Activated B cell treated with CpG ODN at 0.5 μM for 24 hours (primary cell): ENCODE results near the gene TAS2R14. TPM values are rescaled to one million over a fixed set of nuclear protein-coding genes. Genes with fewer than 3 reads are reported as not detected.

Experiments
- ATAC-seq: fragments of 200-7000 bp; cut with Tn5 transposase; one replicate; pipeline ENCODE4 v1.10.0; 2021; ENCODE audit warnings: low read depth, mild to moderate bottlenecking, moderate library complexity
- CTCF ChIA-PET: fragments of 350-600 bp; sonication (Branson Sonifier 250); formaldehyde crosslinking; loops from one replicate; lab custom pipeline; 2021; ENCODE audit warnings: antibody characterized with exemption; lab: Charles Lee
- POLR2A ChIA-PET: fragments of 350-600 bp; sonication (Branson Sonifier 250); formaldehyde crosslinking; loops from one replicate; lab custom pipeline; 2021; ENCODE audit warnings: antibody characterized with exemption; lab: Charles Lee
- DNase-seq: peaks from one replicate; pipeline ENCODE4 v3.0.0; 2022
- H3K27ac Mint-ChIP-seq: one replicate; pipeline ENCODE4 v1.8.0; 2020; ENCODE audit warnings: mixed read lengths
- H3K27me3 Mint-ChIP-seq: one replicate; pipeline ENCODE4 v1.8.0; 2021; ENCODE audit warnings: mixed read lengths
- H3K36me3 Mint-ChIP-seq: one replicate; pipeline ENCODE4 v1.8.0; 2021; ENCODE audit warnings: low read depth, mixed read lengths
- H3K4me1 Mint-ChIP-seq: one replicate; pipeline ENCODE4 v1.8.0; 2021; ENCODE audit warnings: mixed read lengths
- H3K4me3 Mint-ChIP-seq: one replicate; pipeline ENCODE4 v1.8.0; 2020; ENCODE audit warnings: mild to moderate bottlenecking, mixed read lengths
- H3K9me3 Mint-ChIP-seq: one replicate; pipeline ENCODE4 v1.8.0; 2020; ENCODE audit warnings: mixed read lengths
- intact Hi-C: fragments of 100-400 bp; cut with micrococcal nuclease; formaldehyde crosslinking; loops from one replicate; pipeline ENCODE4 v1.15.1; 2024
- total RNA-seq: library from RNA; stranded (reverse); gene quantifications from 2 replicates; pipeline ENCODE4 v1.2.3, GENCODE V29; 2022
- TF ChIP-seq, protein P1 (sequence below): fragments of 200-600 bp; IDR thresholded peaks from one replicate; pipeline ENCODE4 v1.8.0; 2022; ENCODE audit warnings: antibody characterized with exemption, mild to moderate bottlenecking

Gene TAS2R14
- total RNA-seq, 1 donor from 2014 or later = 3.1 TPM

DNA sequence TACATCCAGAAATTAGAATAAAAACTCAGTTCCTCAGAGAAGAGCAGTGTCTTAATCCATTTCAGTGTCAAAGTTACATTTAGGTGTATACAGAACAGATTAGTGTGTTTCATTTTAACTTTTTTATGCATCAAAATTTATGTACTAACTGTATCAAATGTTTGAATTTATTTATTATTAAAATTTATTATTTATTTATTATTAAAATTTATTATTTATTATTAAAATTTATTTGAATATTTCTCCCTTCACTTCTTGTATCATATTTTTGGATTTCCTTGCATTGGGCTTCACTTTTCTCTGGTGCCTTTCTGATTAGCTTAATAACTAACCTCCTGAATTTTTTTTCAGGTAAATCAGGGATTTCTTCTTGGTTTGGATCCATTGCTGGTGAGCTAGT is 2.3 kb upstream of the TAS2R14 start:
- H3K27ac Mint-ChIP-seq = no peak overlapping the region
- DNase-seq (no peak), ATAC-seq (no peak)
- peaks cover 5% of the 10 kb centered on the region for H3K36me3 Mint-ChIP-seq
- peaks cover 2% of the 10 kb centered on the region for H3K4me1 Mint-ChIP-seq
- H3K4me3 Mint-ChIP-seq = no peak overlapping the region
- intact Hi-C loops = no loop called here
- ChIA-PET POLR2A (no interaction called here), CTCF (no interaction called here)
- H3K9me3 Mint-ChIP-seq = no peaks in the 10 kb centered on the region
- no peaks in the 10 kb centered on the region for H3K27me3 Mint-ChIP-seq
- TF ChIP-seq, protein P1, sequence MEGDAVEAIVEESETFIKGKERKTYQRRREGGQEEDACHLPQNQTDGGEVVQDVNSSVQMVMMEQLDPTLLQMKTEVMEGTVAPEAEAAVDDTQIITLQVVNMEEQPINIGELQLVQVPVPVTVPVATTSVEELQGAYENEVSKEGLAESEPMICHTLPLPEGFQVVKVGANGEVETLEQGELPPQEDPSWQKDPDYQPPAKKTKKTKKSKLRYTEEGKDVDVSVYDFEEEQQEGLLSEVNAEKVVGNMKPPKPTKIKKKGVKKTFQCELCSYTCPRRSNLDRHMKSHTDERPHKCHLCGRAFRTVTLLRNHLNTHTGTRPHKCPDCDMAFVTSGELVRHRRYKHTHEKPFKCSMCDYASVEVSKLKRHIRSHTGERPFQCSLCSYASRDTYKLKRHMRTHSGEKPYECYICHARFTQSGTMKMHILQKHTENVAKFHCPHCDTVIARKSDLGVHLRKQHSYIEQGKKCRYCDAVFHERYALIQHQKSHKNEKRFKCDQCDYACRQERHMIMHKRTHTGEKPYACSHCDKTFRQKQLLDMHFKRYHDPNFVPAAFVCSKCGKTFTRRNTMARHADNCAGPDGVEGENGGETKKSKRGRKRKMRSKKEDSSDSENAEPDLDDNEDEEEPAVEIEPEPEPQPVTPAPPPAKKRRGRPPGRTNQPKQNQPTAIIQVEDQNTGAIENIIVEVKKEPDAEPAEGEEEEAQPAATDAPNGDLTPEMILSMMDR = no peak

DNA sequence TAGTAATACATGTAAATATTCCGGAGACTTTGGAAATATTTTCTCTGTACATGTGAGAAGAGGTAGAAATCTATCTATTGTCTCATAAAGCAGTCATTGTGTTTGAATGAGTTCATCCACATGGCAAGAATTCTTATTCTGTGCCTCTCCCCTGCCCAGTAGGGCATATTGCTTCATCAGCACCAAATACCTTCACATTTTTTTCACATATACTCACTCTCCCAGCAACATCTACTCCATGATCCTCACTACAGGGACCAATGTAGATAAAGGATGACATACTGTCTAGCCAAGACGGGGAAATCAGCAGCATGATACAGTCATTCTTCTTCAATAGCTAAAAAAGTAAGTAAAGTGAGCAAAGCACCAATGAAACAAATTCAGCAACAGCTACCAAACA is 1.3 kb upstream of the TAS2R14 start:
- H3K27me3 Mint-ChIP-seq = no peaks in the 10 kb centered on the region
- H3K4me3 Mint-ChIP-seq = no peak overlapping the region
- no peak for ATAC-seq
- H3K9me3 Mint-ChIP-seq = no peaks in the 10 kb centered on the region
- DNase-seq = no peak
- POLR2A ChIA-PET = no interaction called here
- peaks cover 2% of the 10 kb centered on the region for H3K4me1 Mint-ChIP-seq
- CTCF ChIA-PET = no interaction called here
- no peak overlapping the region for H3K27ac Mint-ChIP-seq
- peaks cover 5% of the 10 kb centered on the region for H3K36me3 Mint-ChIP-seq
- TF ChIP-seq, protein P1 = no peak
- intact Hi-C loops = no loop called here

DNA sequence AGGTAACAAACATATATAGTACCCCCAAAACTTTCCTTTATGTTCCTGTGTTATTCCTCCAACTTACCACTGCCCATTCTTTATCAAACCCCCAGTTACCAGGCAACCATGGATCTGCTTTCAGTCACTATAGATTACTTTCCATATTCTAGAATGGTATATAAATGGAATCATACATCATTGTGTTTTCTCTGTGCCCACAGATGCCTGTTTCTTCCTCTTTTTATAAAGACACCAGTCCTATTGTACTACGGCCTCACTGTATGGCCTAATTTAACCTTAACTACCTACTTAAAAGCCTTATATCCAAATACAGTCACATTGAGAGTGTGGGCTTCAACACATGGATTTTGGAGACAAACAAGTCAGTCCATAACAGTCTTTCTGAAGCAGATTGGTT is 2.6 kb downstream of the TAS2R14 start:
- H3K27ac Mint-ChIP-seq = no peak overlapping the region
- ATAC-seq (no peak), DNase-seq (no peak)
- no peaks in the 10 kb centered on the region for H3K27me3 Mint-ChIP-seq
- POLR2A ChIA-PET = no interaction called here
- CTCF ChIA-PET = no interaction called here
- intact Hi-C loops = no loop called here
- H3K4me1 Mint-ChIP-seq = peaks cover 2% of the 10 kb centered on the region
- no peak overlapping the region for H3K4me3 Mint-ChIP-seq
- H3K9me3 Mint-ChIP-seq = no peaks in the 10 kb centered on the region
- TF ChIP-seq, protein P1 = no peak
- H3K36me3 Mint-ChIP-seq = peaks cover 5% of the 10 kb centered on the region

DNA sequence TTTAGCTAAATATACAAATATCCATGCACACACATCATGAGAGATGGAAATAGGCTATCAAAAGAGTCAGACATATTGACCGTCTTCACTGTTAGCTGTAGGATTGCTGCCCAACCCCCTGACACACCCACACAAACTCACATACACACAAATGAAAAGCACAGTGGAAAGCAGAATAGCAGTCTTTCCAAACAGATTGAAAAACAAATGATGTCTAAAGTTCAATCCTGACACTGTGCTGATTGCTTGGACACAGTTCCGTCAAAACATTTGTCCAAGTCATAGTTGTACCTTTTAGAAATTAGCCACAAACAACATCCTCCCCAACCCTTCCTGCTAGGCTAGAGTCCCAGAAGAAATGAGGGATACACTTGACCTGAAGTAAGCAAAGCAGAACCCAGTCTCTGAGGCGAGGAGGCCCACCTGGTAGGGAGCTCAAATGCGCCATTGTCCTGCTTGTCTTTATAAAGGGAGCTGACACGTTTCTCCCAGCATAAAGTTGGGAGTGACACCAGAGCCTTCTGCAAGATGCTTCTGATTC is 10.2 kb downstream of the TAS2R14 start, which contains the start of gene PRH2:
PRH2 (plus strand) TSS at position 491 of the 541 bp plus-strand sequence; CDS start at position 529, 38 bp downstream.
- Mint-ChIP-seq H3K27ac (no peak within 1 kb of the TSS), H3K9me3 (no peaks in the 10 kb centered on the region), H3K36me3 (no peaks in the 10 kb centered on the region), H3K4me1 (no peaks in the 10 kb centered on the region), H3K4me3 (no peak within 1 kb of the TSS), H3K27me3 (no peaks in the 10 kb centered on the region)
- intact Hi-C loops = no loop called here
- POLR2A ChIA-PET = no interaction called here
- CTCF ChIA-PET = no interaction called here
- TF ChIP-seq, protein P1 = no peak
- no peak for ATAC-seq
- DNase-seq = no peak

DNA sequence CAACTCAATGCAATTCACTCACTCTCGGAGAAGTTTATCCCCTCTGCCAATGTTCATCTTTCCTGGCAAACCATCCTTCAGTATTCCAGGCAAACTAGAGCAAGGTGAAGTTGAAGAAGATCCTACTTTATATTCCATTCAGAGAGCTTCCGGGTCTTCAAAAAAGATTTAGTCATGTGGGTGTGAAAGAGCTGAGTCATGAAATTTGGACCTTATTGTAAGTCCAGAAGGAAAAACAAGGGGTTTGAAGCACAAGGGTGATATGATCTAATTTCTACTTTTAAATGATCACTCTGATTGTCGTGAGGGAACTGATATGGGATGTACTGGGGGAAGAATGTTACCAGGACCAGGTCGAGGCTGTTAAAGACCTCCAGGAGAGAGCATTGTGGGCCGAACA is 12.8 kb downstream of the TAS2R14 start:
- CTCF ChIA-PET = no interaction called here
- Mint-ChIP-seq H3K36me3 (no peaks in the 10 kb centered on the region), H3K27ac (no peak overlapping the region), H3K4me3 (no peak overlapping the region), H3K4me1 (no peaks in the 10 kb centered on the region), H3K27me3 (no peaks in the 10 kb centered on the region), H3K9me3 (no peaks in the 10 kb centered on the region)
- POLR2A ChIA-PET = no interaction called here
- TF ChIP-seq, protein P1 = no peak
- intact Hi-C loops = no loop called here
- DNase-seq = no peak
- ATAC-seq = no peak
